H7 (cell line): ENCODE measurements around the gene ITLN1. TPM values are rescaled to one million over a fixed set of nuclear protein-coding genes. Genes with fewer than 3 reads are reported as not detected.
"Not testable (repeated sequence)": the region's sequence is repeated elsewhere in the genome, so short reads cannot be mapped to it uniquely, and the experiment has no call there.

Experiments
- DNase-seq: peaks from one replicate; pipeline ENCODE4 v3.0.0; 2012
- H3K27me3 ChIP-seq: 2 replicates; pipeline ENCODE4 v1.6.0; 2011; ENCODE audit warnings: mild to moderate bottlenecking, low read length; ENCODE audit not compliant: control insufficient read depth, insufficient read depth
- H3K36me3 ChIP-seq: replicated peaks from 2 replicates; pipeline ENCODE4 v1.5.1; 2011; ENCODE audit warnings: low read length; ENCODE audit not compliant: control insufficient read depth, insufficient read depth
- H3K4me3 ChIP-seq: 2 replicates; pipeline ENCODE4 v1.5.1; 2011; ENCODE audit warnings: low read depth, mild to moderate bottlenecking, control low read depth, low read length, moderate library complexity; ENCODE audit not compliant: insufficient read depth
- total RNA-seq: library from RNA; depleted of rRNA; stranded (reverse); fragments of >200 nt; shearing (Covaris generic); gene quantifications from 2 replicates; pipeline ENCODE4 v1.2.3, GENCODE V29; 2014; rRNA removed

ITLN1 gene
- total RNA-seq, result not detected in 2 replicates

DNA sequence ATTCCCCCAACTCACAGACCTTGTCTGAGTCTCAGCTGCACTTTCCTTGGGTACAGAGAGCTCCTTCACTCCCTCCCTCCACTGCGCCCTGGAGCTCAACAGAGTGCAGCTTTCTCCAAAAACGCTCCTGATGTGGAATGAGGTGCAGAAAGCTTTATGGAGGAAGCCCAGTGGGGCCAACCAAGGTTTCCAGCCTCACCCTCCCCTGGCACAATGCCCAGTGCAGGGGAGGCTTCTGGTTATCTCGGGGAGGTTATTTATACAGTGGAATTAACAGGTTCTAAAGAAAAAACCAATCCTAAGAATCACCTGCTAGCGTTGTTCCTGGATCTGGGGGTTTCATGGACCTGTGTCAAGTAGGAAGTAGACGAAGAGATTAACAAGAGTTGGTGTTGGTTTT lies at the start of gene ITLN1:
Gene ITLN1 (minus strand): TSS at position 139 of the 400 bp plus-strand sequence. CDS start 303 bp downstream, outside the sequence.
- Histone ChIP-seq H3K36me3 (no peaks in the 10 kb centered on the region), H3K4me3 (no peak within 1 kb of the TSS), H3K27me3 (no peaks in the 10 kb centered on the region)
- DNase-seq, result no peak

DNA sequence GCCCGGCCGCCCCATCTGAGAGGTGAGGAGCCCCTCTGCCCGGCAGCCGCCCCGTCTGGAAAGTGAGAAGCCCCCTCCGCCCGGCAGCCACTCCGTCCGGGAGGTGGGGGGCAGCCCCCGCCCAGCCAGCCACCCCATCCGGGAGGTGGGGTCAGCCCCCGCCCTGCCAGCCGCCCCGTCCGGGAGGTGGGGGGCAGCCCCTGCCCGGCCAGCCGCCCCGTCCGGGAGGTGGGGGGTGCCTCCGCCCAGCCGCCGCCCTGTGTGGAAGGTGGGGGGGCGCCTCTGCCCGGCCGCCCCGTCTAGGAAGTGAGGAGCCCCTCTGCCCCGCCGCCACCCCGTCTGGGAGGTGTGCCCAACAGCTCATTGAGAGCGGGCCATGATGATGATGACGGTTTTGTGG lies 48.3 kb upstream of the ITLN1 start:
- not testable (repeated sequence) for H3K27me3 ChIP-seq, H3K4me3 ChIP-seq, H3K36me3 ChIP-seq, DNase-seq

GRCh38 chr1:160925652-160926244 lies 40.8 kb upstream of the ITLN1 start:
- H3K4me3 ChIP-seq, result no peak overlapping the region
- H3K27me3 ChIP-seq, result no peaks in the 10 kb centered on the region
- DNase-seq, result no peak
- no peaks in the 10 kb centered on the region for H3K36me3 ChIP-seq

DNA sequence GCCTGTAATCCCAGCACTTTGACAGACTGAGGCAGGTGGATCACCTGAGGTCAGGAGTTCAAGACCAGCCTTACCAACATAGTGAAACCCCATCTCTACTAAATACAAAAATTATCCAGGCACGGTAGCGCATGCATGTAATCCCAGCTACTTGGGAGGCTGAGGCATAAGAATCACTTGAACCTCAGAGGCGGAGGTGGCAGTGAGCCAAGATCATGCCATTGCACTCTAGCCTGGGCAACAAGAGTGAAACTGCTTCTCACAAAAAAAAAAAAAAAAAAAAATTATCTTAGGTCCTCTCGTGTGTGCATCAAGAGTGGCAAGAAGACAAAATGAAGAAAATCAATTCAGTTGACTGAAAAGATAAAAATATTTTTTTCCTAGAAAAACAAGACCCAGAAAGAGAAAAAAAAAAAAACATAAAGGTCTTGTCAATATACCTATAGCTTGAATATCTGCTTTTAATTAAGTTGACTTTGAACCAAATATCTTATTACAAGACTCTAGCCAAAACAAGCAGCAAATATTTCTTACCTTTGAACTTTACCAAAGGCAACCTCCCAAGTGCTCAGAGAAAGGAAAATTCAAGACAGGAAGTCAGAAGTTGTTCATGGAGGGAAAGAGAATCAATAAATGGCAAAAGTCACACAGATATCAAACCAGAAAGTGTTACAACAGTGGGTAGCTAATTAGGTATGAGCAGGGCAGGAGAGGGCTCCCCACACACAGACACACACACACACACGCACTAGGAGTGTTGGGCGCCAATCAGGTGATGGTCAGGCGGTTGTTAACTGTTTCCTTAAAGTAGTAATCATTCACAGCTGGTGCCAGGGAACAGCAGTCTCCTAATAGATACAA lies 40.0 kb upstream of the ITLN1 start:
- H3K36me3 ChIP-seq, result no peaks in the 10 kb centered on the region
- no peak for DNase-seq
- no peak overlapping the region for H3K4me3 ChIP-seq
- H3K27me3 ChIP-seq, result no peaks in the 10 kb centered on the region

DNA sequence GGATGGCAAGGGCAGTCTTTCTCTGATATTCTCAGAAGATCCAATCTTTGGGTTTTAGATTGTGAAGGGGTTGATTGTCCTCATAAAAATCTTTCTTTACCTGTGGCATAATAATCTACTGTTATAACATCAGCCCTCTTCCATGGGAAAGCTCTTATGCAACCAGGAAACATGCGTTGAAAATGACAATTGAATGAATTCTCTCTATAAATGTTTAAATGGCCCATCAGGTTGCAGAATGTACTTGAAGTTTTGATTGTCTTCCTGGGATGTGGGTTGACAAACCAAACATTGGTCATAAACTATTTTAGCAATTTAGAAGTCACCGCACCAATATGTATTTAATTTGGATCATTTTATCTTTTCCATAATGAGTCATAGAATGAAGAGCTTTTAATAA lies 31.7 kb upstream of the ITLN1 start:
- Histone ChIP-seq H3K36me3 (no peaks in the 10 kb centered on the region), H3K27me3 (no peaks in the 10 kb centered on the region), H3K4me3 (no peak overlapping the region)
- DNase-seq, result no peak

- not testable (repeated sequence) for H3K36me3 ChIP-seq, H3K27me3 ChIP-seq, DNase-seq, H3K4me3 ChIP-seq
Observed at GRCh38 chr1:160913229-160913628, 28.2 kb upstream of the ITLN1 start.

GRCh38 chr1:160911925-160912324 lies 26.9 kb upstream of the ITLN1 start:
- Histone ChIP-seq H3K4me3 (no peak overlapping the region), H3K27me3 (no peaks in the 10 kb centered on the region), H3K36me3 (no peaks in the 10 kb centered on the region)
- DNase-seq, result no peak

DNA sequence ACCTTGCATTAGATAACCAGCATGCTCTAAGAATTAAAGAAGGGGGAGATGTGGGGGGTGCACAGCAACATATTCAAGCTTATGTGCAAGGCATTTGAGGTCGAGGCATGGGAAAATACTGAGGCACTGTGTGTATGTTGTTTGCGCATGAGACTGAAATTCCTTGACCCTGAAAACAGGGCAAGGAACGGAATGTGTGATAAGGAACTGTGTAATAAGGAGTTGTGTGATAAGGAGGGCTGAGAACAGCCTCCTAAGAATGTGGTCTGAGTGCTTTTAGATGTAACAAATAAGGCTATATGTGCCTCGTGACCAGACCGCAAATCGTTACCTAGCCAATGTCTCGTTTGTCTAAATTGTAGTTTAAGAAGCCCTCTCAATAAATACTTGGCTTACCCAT lies 26.5 kb upstream of the ITLN1 start:
- Histone ChIP-seq H3K36me3 (no peaks in the 10 kb centered on the region), H3K4me3 (no peak overlapping the region), H3K27me3 (no peaks in the 10 kb centered on the region)
- DNase-seq, result no peak

DNA sequence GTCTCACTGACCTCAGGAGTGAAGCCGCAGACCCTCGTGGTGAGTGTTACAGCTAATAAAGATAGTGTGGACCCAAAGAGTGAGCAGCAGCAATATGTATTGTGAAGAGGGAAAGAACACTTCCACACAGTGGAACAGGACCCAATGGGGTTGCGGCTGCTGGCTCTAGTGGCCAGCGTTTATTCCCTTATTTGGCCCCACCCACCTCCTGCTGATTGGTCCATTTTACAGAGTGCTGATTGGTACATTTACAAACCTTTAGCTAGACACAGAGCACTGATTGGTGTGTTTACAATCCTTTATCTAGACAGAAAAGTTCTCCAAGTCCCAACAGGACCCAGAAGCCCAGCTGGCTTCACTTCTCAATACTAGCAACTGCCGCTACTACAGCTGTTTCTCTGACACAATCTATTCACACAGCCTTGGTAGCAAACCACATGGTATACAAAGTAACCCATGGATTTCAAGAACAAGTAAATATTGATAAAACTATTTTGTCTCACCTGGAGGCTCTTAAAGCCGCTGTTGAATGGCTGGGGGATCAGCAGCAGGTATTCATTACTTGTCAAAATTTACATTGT lies 25.3 kb upstream of the ITLN1 start:
- no peaks in the 10 kb centered on the region for H3K27me3 ChIP-seq
- no peaks in the 10 kb centered on the region for H3K36me3 ChIP-seq
- H3K4me3 ChIP-seq, result no peak overlapping the region
- no peak for DNase-seq

- H3K27me3 ChIP-seq, result no peaks in the 10 kb centered on the region
- DNase-seq, result no peak
- H3K36me3 ChIP-seq, result no peaks in the 10 kb centered on the region
Observed at GRCh38 chr1:160907976-160908375, 23.0 kb upstream of the ITLN1 start.

GRCh38 chr1:160905617-160905989 lies 20.6 kb upstream of the ITLN1 start:
- no peaks in the 10 kb centered on the region for H3K36me3 ChIP-seq
- no peak overlapping the region for H3K4me3 ChIP-seq
- DNase-seq, result no peak
- no peaks in the 10 kb centered on the region for H3K27me3 ChIP-seq

More at GRCh38 chr1:160907976-160908375, 23.0 kb upstream of the ITLN1 start:
- no peak overlapping the region for H3K4me3 ChIP-seq

DNA sequence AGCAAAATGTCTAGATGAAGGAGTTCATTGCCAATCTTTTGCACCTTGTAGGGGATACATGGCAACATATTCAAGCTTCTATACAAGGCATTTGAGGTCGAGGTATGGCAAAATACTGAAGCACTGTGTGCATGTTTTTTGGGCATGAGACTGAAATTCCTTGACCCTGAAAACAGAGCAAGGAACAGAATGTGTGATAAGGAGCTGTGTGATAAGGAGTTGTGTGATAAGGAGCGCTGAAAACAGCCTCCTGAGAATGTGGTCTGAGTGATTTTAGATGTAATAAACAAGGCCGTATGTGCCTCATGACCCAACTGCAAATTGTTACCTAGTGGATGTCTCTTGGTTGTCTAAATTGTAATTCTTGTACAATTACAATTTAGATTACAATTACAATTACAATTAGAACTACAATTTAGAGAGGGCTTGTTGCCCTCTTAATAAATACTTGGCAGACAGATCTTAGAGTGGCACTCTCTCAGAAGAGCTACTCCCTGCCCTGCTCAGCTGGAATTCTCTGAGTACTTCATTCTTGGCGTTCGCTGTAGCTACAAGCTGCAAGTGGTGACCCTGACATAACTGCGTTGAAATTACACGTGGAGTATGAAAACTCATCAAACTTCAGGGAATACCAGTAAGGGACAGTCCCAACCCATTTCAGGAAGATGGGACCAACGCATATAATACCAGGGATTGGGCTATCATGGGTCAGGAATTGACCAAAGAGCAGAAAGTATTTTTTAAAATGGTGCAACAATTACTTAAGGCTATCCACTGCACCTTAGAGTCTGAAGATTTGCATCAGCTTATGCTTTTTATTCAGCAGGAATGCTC lies 20.0 kb upstream of the ITLN1 start:
- DNase-seq, result no peak
- Histone ChIP-seq H3K36me3 (no peaks in the 10 kb centered on the region), H3K27me3 (no peaks in the 10 kb centered on the region), H3K4me3 (no peak overlapping the region)

- not testable (repeated sequence) for H3K36me3 ChIP-seq, H3K27me3 ChIP-seq, H3K4me3 ChIP-seq, DNase-seq
Observed at GRCh38 chr1:160902251-160902650, 17.3 kb upstream of the ITLN1 start.

DNA sequence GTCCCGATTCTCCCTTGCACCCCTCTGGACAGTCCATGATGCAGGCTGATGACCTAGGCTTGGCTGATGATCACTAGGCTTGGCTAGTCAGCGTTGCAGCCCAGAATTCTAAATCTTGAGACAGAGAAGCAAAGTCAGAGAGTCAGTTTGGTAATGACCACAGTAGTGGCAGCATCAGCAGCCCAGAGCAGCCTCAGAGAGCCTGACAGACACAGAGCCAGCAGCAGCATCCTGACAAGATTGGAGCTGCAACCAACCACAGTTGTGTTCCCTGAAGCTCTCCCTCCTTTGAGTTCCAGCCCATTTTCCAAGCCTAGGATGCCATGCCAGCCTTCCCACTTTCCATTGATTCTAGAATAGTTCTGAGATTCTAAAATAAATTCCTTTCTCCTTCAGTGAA lies 16.8 kb upstream of the ITLN1 start:
- H3K4me3 ChIP-seq, result no peak overlapping the region
- no peaks in the 10 kb centered on the region for H3K27me3 ChIP-seq
- H3K36me3 ChIP-seq, result no peaks in the 10 kb centered on the region
- no peak for DNase-seq
